ENCODE data around the gene RIPOR1.
"Not testable (repeated sequence)": the region's sequence is repeated elsewhere in the genome, so short reads cannot be mapped to it uniquely, and the experiment has no call there.

The RIPOR1 gene

GRCh38 chr16:67528222-67528869 is at the start of gene RIPOR1:
RIPOR1 (plus strand) TSS chr16:67528829; CDS start chr16:67538447, 9,618 bp downstream.
- DNase-seq = peak in 39 of 56 donors; percentile 27 to 77 (median 54)

- DNase-seq = peak; percentile 81 to 99 (median 96)
These were observed 47.6 kb upstream of the RIPOR1 start, which contains the start of gene ATP6V0D1 for GRCh38 chr16:67480833-67481560. ATP6V0D1 (minus strand) TSS chr16:67481157; CDS start chr16:67481086, 71 bp downstream.

GRCh38 chr16:67481561-67482232 is 46.9 kb upstream of the RIPOR1 start:
- DNase-seq = peak in 14 of 56 donors; percentile 28 to 66 (median 51)

GRCh38 chr16:67482233-67482924 is 46.2 kb upstream of the RIPOR1 start:
- DNase-seq = no peak

- DNase-seq = no peak
These were observed 45.5 kb upstream of the RIPOR1 start, which contains the start of gene AGRP for GRCh38 chr16:67483150-67483549. AGRP (minus strand) TSS chr16:67483547; CDS start chr16:67483398, 149 bp downstream.

GRCh38 chr16:67483731-67484525 is 44.7 kb upstream of the RIPOR1 start:
- DNase-seq = no peak

- DNase-seq = no peak
These were observed 41.8 kb upstream of the RIPOR1 start for GRCh38 chr16:67486805-67487204.

- not testable (repeated sequence) for DNase-seq
These were observed 41.1 kb upstream of the RIPOR1 start for GRCh38 chr16:67487561-67487960.

- DNase-seq = no peak
These were observed 39.1 kb upstream of the RIPOR1 start for GRCh38 chr16:67489401-67490083.

GRCh38 chr16:67490335-67491096 is 38.1 kb upstream of the RIPOR1 start:
- no peak for DNase-seq

GRCh38 chr16:67499106-67499505 is 29.5 kb upstream of the RIPOR1 start:
- no peak for DNase-seq

- DNase-seq = no peak
These were observed 24.3 kb upstream of the RIPOR1 start for GRCh38 chr16:67504031-67505021.

GRCh38 chr16:67506468-67506867 is 22.2 kb upstream of the RIPOR1 start:
- DNase-seq = no peak

- DNase-seq = no peak
These were observed 19.6 kb upstream of the RIPOR1 start for GRCh38 chr16:67509016-67509415.

- not testable (repeated sequence) for DNase-seq
These were observed 14.7 kb upstream of the RIPOR1 start for GRCh38 chr16:67513892-67514291.

GRCh38 chr16:67514382-67514828 is 14.2 kb upstream of the RIPOR1 start:
- DNase-seq = peak in 26 of 56 donors; percentile 3 to 71 (median 20)

GRCh38 chr16:67516296-67517154 is 12.1 kb upstream of the RIPOR1 start:
- DNase-seq = no peak
